HepG2 (cell line): Measurements from ENCODE around the gene KMT2B. TPM values are rescaled to one million over a fixed set of nuclear protein-coding genes. Genes with fewer than 3 reads are reported as not detected.

Source experiments
- ATAC-seq: fragments of 200-7000 bp; cut with Tn5 transposase; 3 replicates; pipeline ENCODE4 v1.9.1; 2020; ENCODE audit warnings: mild to moderate bottlenecking, moderate library complexity
- BruUV-seq: library from RNA; stranded (reverse); fragments of 400-500 nt; replicated peaks from 2 replicates; lab custom pipeline; 2021; lab: Mats Ljungman, UMichigan
- CTCF ChIA-PET: fragments of 300-600 bp; formaldehyde crosslinking; extraction: SDS; loops from one replicate; lab custom pipeline; 2021; ENCODE audit warnings: low total read pairs, inconsistent platforms, low intra/inter-chr PET ratio; lab: Yijun Ruan, JAX
- POLR2A ChIA-PET: fragments of 350-600 bp; sonication (Branson Sonifier 250); formaldehyde crosslinking; loops from one replicate; lab custom pipeline; 2020; ENCODE audit warnings: antibody characterized with exemption, inconsistent platforms; lab: Yijun Ruan, JAX
- DNase-seq: peaks from one replicate; pipeline ENCODE4 v3.0.0-alpha.2; 2015; ENCODE audit warnings: low spot score
- FAIRE-seq: peaks from 3 replicates; lab custom pipeline; 2011; peaks lifted over from hg19 to GRCh38; lab: Jason Lieb, UNC
- H2AFZ ChIP-seq: one replicate; pipeline ENCODE4 v1.6.1; 2011; ENCODE audit warnings: low read length, inconsistent platforms
- H3K27ac ChIP-seq: fragments of 300-600 bp; 3 replicates; pipeline ENCODE4 v1.8.0; 2011; ENCODE audit warnings: mixed run types, mild to moderate bottlenecking, mixed read lengths, low read length, inconsistent platforms; ENCODE audit not compliant: insufficient read depth; ENCODE audit errors: extremely low read length
- H3K27me3 ChIP-seq, 2 experiments: fragments of 200-600 bp in 1 of 2; 2 replicates in 1 of 2; 3 replicates in 1 of 2; pipeline versions ENCODE4 v1.6.0 to v1.8.0; 2011; ENCODE audit warnings: low read length in 2 of 2, mild to moderate bottlenecking in 2 of 2, moderate library complexity in 2 of 2, inconsistent platforms in 1 of 2; ENCODE audit not compliant: insufficient read depth in 2 of 2, control insufficient read depth in 1 of 2
- H3K36me3 ChIP-seq, 2 experiments: fragments of 200-600 bp in 1 of 2; replicated peaks in 1 of 2; 2 replicates in 1 of 2; 3 replicates in 1 of 2; pipeline versions ENCODE4 v1.5.1 to v1.8.0; 2011; ENCODE audit warnings: low read length in 2 of 2, inconsistent platforms in 1 of 2; ENCODE audit not compliant: insufficient read depth in 2 of 2, control insufficient read depth in 1 of 2
- H3K4me1 ChIP-seq: 2 replicates; pipeline ENCODE4 v1.5.1; 2012; ENCODE audit warnings: low read length, inconsistent platforms; ENCODE audit not compliant: insufficient read depth
- H3K4me2 ChIP-seq: 2 replicates; pipeline ENCODE4 v1.6.0; 2011; ENCODE audit warnings: low read depth, low read length, inconsistent platforms
- H3K4me3 ChIP-seq, 3 experiments: fragments of 200-600 bp in 1 of 3; sonication (generic), shearing (Covaris generic) in 1 of 3; replicated peaks in 1 of 3; 2 replicates each; pipeline ENCODE4 v1.5.1; 2011 to 2016; ENCODE audit warnings: low read length in 3 of 3, inconsistent platforms in 2 of 3, low read depth in 2 of 3, mild to moderate bottlenecking in 2 of 3, control low read depth in 1 of 3, mixed read lengths in 1 of 3; ENCODE audit not compliant: insufficient read depth in 1 of 3
- H3K79me2 ChIP-seq: one replicate; pipeline ENCODE4 v1.6.1; 2011; ENCODE audit warnings: low read length, inconsistent platforms; ENCODE audit not compliant: insufficient read depth
- H3K9ac ChIP-seq: 2 replicates; pipeline ENCODE4 v1.6.0; 2011; ENCODE audit warnings: mild to moderate bottlenecking, low read depth, low read length, inconsistent platforms; ENCODE audit not compliant: insufficient read depth
- H3K9me3 ChIP-seq: 2 replicates; pipeline ENCODE4 v1.5.1; 2012; ENCODE audit warnings: mild to moderate bottlenecking, low read length
- H4K20me1 ChIP-seq: 2 replicates; pipeline ENCODE4 v1.6.0; 2011; ENCODE audit warnings: inconsistent platforms, mild to moderate bottlenecking, low read length, moderate library complexity; ENCODE audit not compliant: insufficient read depth
- AKAP8 ChIP-seq: sonication (generic); formaldehyde crosslinking; IDR thresholded peaks from 2 replicates; pipeline ENCODE4 v1.5.1; 2020; ENCODE audit warnings: mild to moderate bottlenecking, missing genetic modification reagents
- GATA4 ChIP-seq: sonication (generic); IDR thresholded peaks from 2 replicates; pipeline ENCODE4 v1.6.1; 2016; ENCODE audit warnings: antibody characterized with exemption, low read depth, borderline replicate concordance
- PAX8 ChIP-seq: sonication (generic); formaldehyde crosslinking; IDR thresholded peaks from 2 replicates; pipeline ENCODE4 v1.8.0; 2022; ENCODE audit warnings: mild to moderate bottlenecking, missing genetic modification reagents, borderline replicate concordance
- RXRB ChIP-seq: IDR thresholded peaks from 2 replicates; pipeline ENCODE4 v1.6.1; 2016; ENCODE audit warnings: borderline replicate concordance, missing genetic modification reagents, missing compliant biosample characterization
- SATB2 ChIP-seq: sonication (generic); formaldehyde crosslinking; IDR thresholded peaks from 2 replicates; pipeline ENCODE4 v1.5.0; 2020; ENCODE audit warnings: missing genetic modification reagents
- SP4 ChIP-seq: sonication (generic); formaldehyde crosslinking; IDR thresholded peaks from 2 replicates; pipeline ENCODE4 v1.8.1; 2023; ENCODE audit warnings: mild to moderate bottlenecking, missing genetic modification reagents
- ZC3H13 ChIP-seq: sonication (generic); formaldehyde crosslinking; IDR thresholded peaks from 2 replicates; pipeline ENCODE4 v1.8.1; 2023; ENCODE audit warnings: mild to moderate bottlenecking, missing genetic modification reagents, moderate library complexity
- ZEB1 ChIP-seq: IDR thresholded peaks from 2 replicates; pipeline ENCODE4 v1.6.1; 2012; ENCODE audit warnings: mild to moderate bottlenecking, low read depth, inconsistent platforms; ENCODE audit not compliant: insufficient replicate concordance
- ZNF263 ChIP-seq: sonication (generic); formaldehyde crosslinking; IDR thresholded peaks from 2 replicates; pipeline ENCODE4 v1.4.0; 2020; ENCODE audit warnings: missing genetic modification reagents
- ZNF564 ChIP-seq: sonication (generic); formaldehyde crosslinking; IDR thresholded peaks from 2 replicates; pipeline ENCODE4 v1.8.1; 2023; ENCODE audit warnings: mild to moderate bottlenecking, missing genetic modification reagents
- ZNF768 ChIP-seq: sonication (generic); formaldehyde crosslinking; IDR thresholded peaks from 2 replicates; pipeline ENCODE4 v1.4.0; 2020; ENCODE audit warnings: missing genetic modification reagents
- ZSCAN29 ChIP-seq: sonication (generic); formaldehyde crosslinking; conservative IDR thresholded peaks from 2 replicates; pipeline ENCODE4 v1.4.0; 2020; ENCODE audit warnings: mild to moderate bottlenecking, missing genetic modification reagents
- WGBS: methylation state at CpG from one replicate; pipeline ENCODE4 v1.1.6; 2017; ENCODE audit warnings: low lambda C conversion rate; 5-methylcytosine and 5-hydroxymethylcytosine counted together
- in situ Hi-C: cut with HindIII; loops from 2 replicates; pipeline ENCODE4 v1.10.0; 2017; ENCODE audit warnings: low pct_unique_long_range_greater_than_20kb; ENCODE audit not compliant: extremely low pct_ligation_motif_present
- intact Hi-C: fragments of 100-400 bp; cut with micrococcal nuclease; formaldehyde crosslinking; loops from one replicate; pipeline ENCODE4 v1.10.0; 2022; ENCODE audit not compliant: unreplicated experiment
- polyA plus RNA-seq, 8 experiments: library from polyadenylated mRNA; depleted of rRNA in 3 of 8; stranded (reverse) in 7 of 8; unstranded in 1 of 8; fragments of >200 nt; fragmentation: Illumina TruSeq in 4 of 8; extraction: Trizol in 4 of 8; gene quantifications; 2 replicates each; pipeline versions ENCODE4 v1.2.1 to v1.2.3, GENCODE V29; 2011 to 2016; ENCODE audit warnings: low read depth in 4 of 8, missing spikeins in 1 of 8, mixed read lengths in 1 of 8; ENCODE audit not compliant: insufficient read depth in 1 of 8
- total RNA-seq, 5 experiments: library from RNA; depleted of rRNA; stranded (reverse); fragments of >200 nt; fragmentation: Illumina TruSeq; extraction: Trizol; gene quantifications; 2 replicates each; pipeline ENCODE4 v1.2.3, GENCODE V29; 2016; ENCODE audit warnings: low read depth in 1 of 5
- TF ChIP-seq, protein P1 (sequence below): IDR thresholded peaks from 2 replicates; pipeline ENCODE4 v1.6.1; 2012; ENCODE audit warnings: low read depth, low read length, improper control_type of control experiment
- TF ChIP-seq, protein P2 (sequence below): sonication (generic); formaldehyde crosslinking; IDR thresholded peaks from 2 replicates; pipeline ENCODE4 v1.4.0; 2020; ENCODE audit warnings: missing genetic modification reagents
- TF ChIP-seq, protein P3 (sequence below), 2 experiments: sonication (generic) in 1 of 2; formaldehyde crosslinking in 1 of 2; IDR thresholded peaks; 2 replicates each; pipeline versions ENCODE4 v1.4.0 to v1.6.1; 2018 to 2020; ENCODE audit warnings: missing genetic modification reagents in 2 of 2, borderline replicate concordance in 1 of 2, low read depth in 1 of 2, mild to moderate bottlenecking in 1 of 2, missing biosample characterization in 1 of 2

Gene KMT2B
- total and polyA plus RNA-seq, 2 of the 13 experiments (the other 11 are each of a cell fraction or from before 2014, with no cell fraction given), result 6.2 to 16.9 TPM

DNA sequence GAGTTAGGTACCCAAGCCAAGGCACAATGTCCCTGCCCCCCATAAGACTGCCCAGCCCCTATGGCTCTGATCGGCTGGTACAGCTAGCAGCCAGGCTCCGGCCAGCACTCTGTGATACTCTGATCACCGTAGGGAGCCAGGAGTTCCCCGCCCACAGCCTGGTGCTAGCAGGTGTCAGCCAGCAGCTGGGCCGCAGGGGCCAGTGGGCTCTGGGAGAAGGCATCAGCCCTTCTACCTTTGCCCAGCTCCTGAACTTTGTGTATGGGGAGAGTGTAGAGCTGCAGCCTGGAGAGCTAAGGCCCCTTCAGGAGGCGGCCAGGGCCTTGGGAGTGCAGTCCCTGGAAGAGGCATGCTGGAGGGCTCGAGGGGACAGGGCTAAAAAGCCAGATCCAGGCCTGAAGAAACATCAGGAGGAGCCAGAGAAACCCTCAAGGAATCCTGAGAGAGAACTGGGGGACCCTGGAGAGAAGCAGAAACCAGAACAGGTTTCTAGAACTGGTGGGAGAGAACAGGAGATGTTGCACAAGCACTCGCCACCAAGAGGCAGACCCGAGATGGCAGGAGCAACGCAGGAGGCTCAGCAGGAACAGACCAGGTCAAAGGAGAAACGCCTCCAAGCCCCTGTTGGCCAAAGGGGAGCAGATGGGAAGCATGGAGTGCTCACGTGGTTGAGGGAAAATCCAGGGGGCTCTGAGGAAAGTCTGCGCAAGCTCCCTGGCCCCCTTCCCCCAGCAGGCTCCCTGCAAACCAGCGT lies 3.0 kb upstream of the KMT2B start (continued):
- TF ChIP-seq RXRB (no peak), ZEB1 (no peak), SATB2 (CRISPR knock-in tag) (no peak), PAX8 (CRISPR knock-in tag) (no peak), ZSCAN29 (CRISPR knock-in tag) (no peak), GATA4 (no peak), ZNF768 (CRISPR knock-in tag) (peak; percentile 35; the same call in 1 of the 2 replicates), ZNF263 (CRISPR knock-in tag) (peak; percentile 26; the same call in 1 of the 2 replicates)
- TF ChIP-seq, protein P1, sequence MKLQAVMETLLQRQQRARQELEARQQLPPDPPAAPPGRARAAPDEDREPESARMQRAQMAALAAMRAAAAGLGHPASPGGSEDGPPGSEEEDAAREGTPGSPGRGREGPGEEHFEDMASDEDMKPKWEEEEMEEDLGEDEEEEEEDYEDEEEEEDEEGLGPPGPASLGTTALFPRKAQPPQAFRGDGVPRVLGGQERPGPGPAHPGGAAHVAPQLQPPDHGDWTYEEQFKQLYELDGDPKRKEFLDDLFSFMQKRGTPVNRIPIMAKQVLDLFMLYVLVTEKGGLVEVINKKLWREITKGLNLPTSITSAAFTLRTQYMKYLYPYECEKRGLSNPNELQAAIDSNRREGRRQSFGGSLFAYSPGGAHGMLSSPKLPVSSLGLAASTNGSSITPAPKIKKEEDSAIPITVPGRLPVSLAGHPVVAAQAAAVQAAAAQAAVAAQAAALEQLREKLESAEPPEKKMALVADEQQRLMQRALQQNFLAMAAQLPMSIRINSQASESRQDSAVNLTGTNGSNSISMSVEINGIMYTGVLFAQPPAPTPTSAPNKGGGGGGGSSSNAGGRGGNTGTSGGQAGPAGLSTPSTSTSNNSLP, result no peak

DNA sequence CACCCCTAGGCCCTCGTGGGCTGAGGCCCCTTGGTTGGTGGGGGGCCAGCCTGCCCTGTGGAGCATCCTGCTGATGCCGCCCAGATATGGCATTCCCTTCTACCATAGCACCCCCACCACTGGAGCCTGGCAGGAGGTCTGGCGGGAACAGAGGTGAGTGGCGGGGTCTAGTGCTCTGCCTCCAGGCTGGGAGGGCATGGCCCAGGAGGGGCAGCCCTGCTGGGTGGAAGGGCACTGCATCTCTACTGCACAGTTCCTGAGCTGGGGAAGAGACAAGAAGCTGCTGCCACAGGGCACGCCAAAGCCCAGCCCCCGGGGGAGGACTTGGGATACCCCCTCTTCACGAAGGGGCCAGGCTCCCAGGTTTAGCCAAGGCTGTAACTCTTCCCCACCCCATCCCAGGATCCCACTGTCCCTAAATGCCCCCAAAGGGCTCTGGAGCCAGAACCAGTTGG lies 2.4 kb upstream of the KMT2B start:
- Histone ChIP-seq H3K4me3 (peak overlapping the region; percentile 69 to 91 (median 81); a peak in 5 of 6 replicates), H3K4me1 (peaks cover 34% of the 10 kb centered on the region), H3K9ac (peak overlapping the region; percentile 81), H3K36me3 (peaks cover 0 to 6% of the 10 kb centered on the region in 2 experiments; a peak in 2 of 5 replicates), H3K27ac (no peak overlapping the region), H2AFZ (no peak overlapping the region), H4K20me1 (peaks cover 8% of the 10 kb centered on the region), H3K4me2 (peak overlapping the region; percentile 96), H3K79me2 (peaks cover 21% of the 10 kb centered on the region), H3K27me3 (no peaks in the 10 kb centered on the region), H3K9me3 (no peaks in the 10 kb centered on the region)
- 100% methylated on average over 1 of the region's 7 CpGs for WGBS
- DNase-seq (no peak), FAIRE-seq (no peak), ATAC-seq (no peak)
- intact Hi-C loops, result no loop called here
- POLR2A ChIA-PET, result interaction anchor here (5.0 kb wide), 1 partner anchor 13 kb away, joined by 23 read pairs; no protein-coding TSS in a partner anchor
- peak; percentile 20; the same call in 1 of the 2 replicates for TF ChIP-seq SP4 (CRISPR knock-in tag)
- TF ChIP-seq AKAP8 (CRISPR knock-in tag), result peak; percentile 18; the same call in 1 of the 2 replicates
- no peak for TF ChIP-seq ZC3H13 (CRISPR knock-in tag)
- TF ChIP-seq, protein P2, sequence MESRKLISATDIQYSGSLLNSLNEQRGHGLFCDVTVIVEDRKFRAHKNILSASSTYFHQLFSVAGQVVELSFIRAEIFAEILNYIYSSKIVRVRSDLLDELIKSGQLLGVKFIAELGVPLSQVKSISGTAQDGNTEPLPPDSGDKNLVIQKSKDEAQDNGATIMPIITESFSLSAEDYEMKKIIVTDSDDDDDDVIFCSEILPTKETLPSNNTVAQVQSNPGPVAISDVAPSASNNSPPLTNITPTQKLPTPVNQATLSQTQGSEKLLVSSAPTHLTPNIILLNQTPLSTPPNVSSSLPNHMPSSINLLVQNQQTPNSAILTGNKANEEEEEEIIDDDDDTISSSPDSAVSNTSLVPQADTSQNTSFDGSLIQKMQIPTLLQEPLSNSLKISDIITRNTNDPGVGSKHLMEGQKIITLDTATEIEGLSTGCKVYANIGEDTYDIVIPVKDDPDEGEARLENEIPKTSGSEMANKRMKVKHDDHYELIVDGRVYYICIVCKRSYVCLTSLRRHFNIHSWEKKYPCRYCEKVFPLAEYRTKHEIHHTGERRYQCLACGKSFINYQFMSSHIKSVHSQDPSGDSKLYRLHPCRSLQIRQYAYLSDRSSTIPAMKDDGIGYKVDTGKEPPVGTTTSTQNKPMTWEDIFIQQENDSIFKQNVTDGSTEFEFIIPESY (CRISPR knock-in tag), result peak; percentile 70
- 0 out of 2 replicates have a peak, but pooled peaks have one; percentile 8 for TF ChIP-seq ZNF564 (CRISPR knock-in tag)
- TF ChIP-seq ZNF768 (CRISPR knock-in tag), result 0 out of 2 replicates have a peak, but pooled peaks have one; percentile 5
- TF ChIP-seq, protein P3, sequence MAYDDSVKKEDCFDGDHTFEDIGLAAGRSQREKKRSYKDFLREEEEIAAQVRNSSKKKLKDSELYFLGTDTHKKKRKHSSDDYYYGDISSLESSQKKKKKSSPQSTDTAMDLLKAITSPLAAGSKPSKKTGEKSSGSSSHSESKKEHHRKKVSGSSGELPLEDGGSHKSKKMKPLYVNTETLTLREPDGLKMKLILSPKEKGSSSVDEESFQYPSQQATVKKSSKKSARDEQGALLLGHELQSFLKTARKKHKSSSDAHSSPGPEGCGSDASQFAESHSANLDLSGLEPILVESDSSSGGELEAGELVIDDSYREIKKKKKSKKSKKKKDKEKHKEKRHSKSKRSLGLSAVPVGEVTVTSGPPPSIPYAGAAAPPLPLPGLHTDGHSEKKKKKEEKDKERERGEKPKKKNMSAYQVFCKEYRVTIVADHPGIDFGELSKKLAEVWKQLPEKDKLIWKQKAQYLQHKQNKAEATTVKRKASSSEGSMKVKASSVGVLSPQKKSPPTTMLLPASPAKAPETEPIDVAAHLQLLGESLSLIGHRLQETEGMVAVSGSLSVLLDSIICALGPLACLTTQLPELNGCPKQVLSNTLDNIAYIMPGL (CRISPR knock-in tag; IDR thresholded peaks at IDR 0.05; ENCODE audit: borderline replicate concordance in 1 of 2, low read depth in 1 of 2), result no peak
- CTCF ChIA-PET, result interaction anchor here (7.0 kb wide), 1 partner anchor 21 kb away, joined by 201 read pairs; no protein-coding TSS in a partner anchor
- no TSS peak for BruUV-seq
- in situ Hi-C loops, result loop anchor here (5.0 kb wide), 1 partner anchor 168 kb away; the partner anchor contains the start of gene TMEM147
